Transverse colon (tissue), 4 donors: ENCODE results near the gene OR14C36. TPM values are rescaled to one million over a fixed set of nuclear protein-coding genes. Genes with fewer than 3 reads are reported as not detected.

Experiments used
- DNase-seq: peaks from one replicate; pipeline ENCODE4 v3.0.0-alpha.2; 2019
- H3K27ac ChIP-seq, 4 donors: fragments of 200-600 bp; sonication (generic); 2 replicates each; pipeline ENCODE4 v1.5.1; 2016 to 2018; ENCODE audit warnings: inconsistent platforms in 4 of 4
- H3K27me3 ChIP-seq: fragments of 200-600 bp; sonication (generic); 2 replicates; pipeline ENCODE4 v1.5.1; 2017; ENCODE audit warnings: inconsistent platforms
- H3K36me3 ChIP-seq, 4 donors: fragments of 200-600 bp; sonication (generic); 2 replicates each; pipeline ENCODE4 v1.5.1; 2017 to 2019; ENCODE audit warnings: inconsistent platforms in 4 of 4
- H3K4me1 ChIP-seq, 4 donors: fragments of 200-600 bp; sonication (generic); 2 replicates each; pipeline ENCODE4 v1.5.1; 2017 to 2020; ENCODE audit warnings: inconsistent platforms in 4 of 4
- H3K4me3 ChIP-seq, 4 donors: fragments of 200-600 bp; sonication (generic); 1 replicate in 1 of 4; 2 replicates in 3 of 4; pipeline versions ENCODE4 v1.5.1 to v1.6.1; 2017 to 2019; ENCODE audit warnings: inconsistent platforms in 4 of 4
- H3K9me3 ChIP-seq, 2 donors: fragments of 200-600 bp; sonication (generic); 2 replicates each; pipeline ENCODE4 v1.5.1; 2017 to 2019; ENCODE audit warnings: inconsistent platforms in 2 of 2
- CTCF ChIP-seq, 5 experiments: fragments of 200-600 bp in 3 of 5; fragments of 450-650 bp in 2 of 5; sonication (generic) in 3 of 5; IDR thresholded peaks; 1 replicate in 2 of 5; 2 replicates in 3 of 5; pipeline ENCODE4 v1.5.1; 2016 to 2017; ENCODE audit warnings: antibody characterized with exemption in 5 of 5, inconsistent platforms in 3 of 5, mild to moderate bottlenecking in 2 of 5, moderate library complexity in 1 of 5
- EP300 ChIP-seq: sonication (generic); formaldehyde crosslinking; IDR thresholded peaks from one replicate; pipeline ENCODE4 v1.6.1; 2017; ENCODE audit warnings: antibody characterized with exemption, low read depth
- POLR2A ChIP-seq: fragments of 450-650 bp; IDR thresholded peaks from one replicate; pipeline ENCODE4 v1.6.1; 2016; ENCODE audit warnings: antibody characterized with exemption, mild to moderate bottlenecking, moderate library complexity
- POLR2AphosphoS5 ChIP-seq, 3 donors: sonication (generic); formaldehyde crosslinking; IDR thresholded peaks; one replicate each; pipeline ENCODE4 v1.6.1; 2016; ENCODE audit warnings: antibody characterized with exemption in 3 of 3
- WGBS, 2 donors: methylation state at CpG; one replicate each; pipeline ENCODE4 v1.1.5; 2018; ENCODE audit warnings: low coverage in 1 of 2; 5-methylcytosine and 5-hydroxymethylcytosine counted together
- in situ Hi-C, 4 donors: fragments of 200-750 bp; cut with MboI; loops; one replicate each; pipeline versions ENCODE4 v1.15.0 to v1.15.1; 2017; ENCODE audit warnings: low sequenced_read_pairs in 3 of 4, low pct_ligation_motif_present in 1 of 4, low pct_unique_long_range_greater_than_20kb in 1 of 4
- intact Hi-C: fragments of 100-400 bp; cut with DNase I; formaldehyde crosslinking; loops from one replicate; pipeline ENCODE4 v1.15.1; 2023; ENCODE audit warnings: low total_unique reads
- total RNA-seq, 4 donors: library from RNA; depleted of rRNA; stranded (reverse); fragments of >200 nt; gene quantifications; one replicate each; pipeline ENCODE4 v1.1.0, GENCODE V29; 2016

Gene OR14C36
- total RNA-seq, 4 donors from 2014 or later: not detected

- in situ Hi-C loops: no loop called here
- no peak for DNase-seq
- H3K36me3 ChIP-seq: no peaks in the 10 kb centered on the region
- WGBS, 2 donors: 29 to 46% methylated on average over 1 to 3 of the region's 3 CpGs
- no peaks in the 10 kb centered on the region for H3K4me1 ChIP-seq
- H3K27ac ChIP-seq: no peak within 1 kb of the TSS
- no peak within 1 kb of the TSS for H3K4me3 ChIP-seq
- intact Hi-C loops: no loop called here
- no peaks in the 10 kb centered on the region for H3K27me3 ChIP-seq
- peaks cover 3% of the 10 kb centered on the region in 2 donors for H3K9me3 ChIP-seq
- TF ChIP-seq POLR2AphosphoS5 (IDR thresholded peaks at IDR 0.05): no peak
- no peak for TF ChIP-seq CTCF (IDR thresholded peaks at IDR 0.05)
- no peak for TF ChIP-seq EP300
- no peak for TF ChIP-seq POLR2A
Observed at GRCh38 chr1:248361121-248361715, 12.6 kb downstream of the OR14C36 start, which contains the start of gene OR2T4. OR2T4 (plus strand) TSS chr1:248361665; CDS start chr1:248361665, 0 bp downstream.

GRCh38 chr1:248366609-248367008 lies 18.0 kb downstream of the OR14C36 start:
- Histone ChIP-seq H3K27me3 (no peaks in the 10 kb centered on the region), H3K36me3 (no peaks in the 10 kb centered on the region), H3K9me3 (peaks cover 3% of the 10 kb centered on the region in 2 donors), H3K4me3 (no peak overlapping the region), H3K27ac (no peak overlapping the region), H3K4me1 (no peaks in the 10 kb centered on the region)
- in situ Hi-C loops (no loop called here), intact Hi-C loops (no loop called here)
- DNase-seq: no peak
- no peak for TF ChIP-seq EP300

GRCh38 chr1:248372394-248372793 lies 23.8 kb downstream of the OR14C36 start:
- no peak overlapping the region for H3K27ac ChIP-seq
- in situ Hi-C loops (no loop called here), intact Hi-C loops (no loop called here)
- TF ChIP-seq POLR2A (no peak), POLR2AphosphoS5 (IDR thresholded peaks at IDR 0.05) (no peak), CTCF (IDR thresholded peaks at IDR 0.05) (no peak), EP300 (no peak)
- 67 to 82% methylated on average over 3 to 5 of the region's 5 CpGs for WGBS, 2 donors
- no peaks in the 10 kb centered on the region for H3K9me3 ChIP-seq
- no peak overlapping the region for H3K4me3 ChIP-seq
- H3K36me3 ChIP-seq: no peaks in the 10 kb centered on the region
- DNase-seq: no peak
- H3K4me1 ChIP-seq: no peaks in the 10 kb centered on the region
- no peaks in the 10 kb centered on the region for H3K27me3 ChIP-seq

- 81% methylated on average over 4 of the region's 4 CpGs; no CpG with 5 or more reads in 1 of the 2 donors for WGBS, 2 donors
- in situ Hi-C loops: no loop called here
Observed at GRCh38 chr1:248373761-248374160, 25.2 kb downstream of the OR14C36 start.

More at GRCh38 chr1:248373761-248374160, 25.2 kb downstream of the OR14C36 start:
- TF ChIP-seq EP300 (no peak), POLR2A (no peak), CTCF (IDR thresholded peaks at IDR 0.05) (no peak), POLR2AphosphoS5 (IDR thresholded peaks at IDR 0.05) (no peak)
- Histone ChIP-seq H3K4me1 (no peaks in the 10 kb centered on the region), H3K27me3 (no peaks in the 10 kb centered on the region), H3K9me3 (no peaks in the 10 kb centered on the region), H3K27ac (no peak overlapping the region), H3K36me3 (no peaks in the 10 kb centered on the region), H3K4me3 (no peak overlapping the region)
- intact Hi-C loops: no loop called here
- no peak for DNase-seq
